ENCODE data around the gene PARL.
"Not testable (repeated sequence)": the region's sequence is repeated elsewhere in the genome, so short reads cannot be mapped to it uniquely, and the experiment has no call there.

The PARL gene

DNA sequence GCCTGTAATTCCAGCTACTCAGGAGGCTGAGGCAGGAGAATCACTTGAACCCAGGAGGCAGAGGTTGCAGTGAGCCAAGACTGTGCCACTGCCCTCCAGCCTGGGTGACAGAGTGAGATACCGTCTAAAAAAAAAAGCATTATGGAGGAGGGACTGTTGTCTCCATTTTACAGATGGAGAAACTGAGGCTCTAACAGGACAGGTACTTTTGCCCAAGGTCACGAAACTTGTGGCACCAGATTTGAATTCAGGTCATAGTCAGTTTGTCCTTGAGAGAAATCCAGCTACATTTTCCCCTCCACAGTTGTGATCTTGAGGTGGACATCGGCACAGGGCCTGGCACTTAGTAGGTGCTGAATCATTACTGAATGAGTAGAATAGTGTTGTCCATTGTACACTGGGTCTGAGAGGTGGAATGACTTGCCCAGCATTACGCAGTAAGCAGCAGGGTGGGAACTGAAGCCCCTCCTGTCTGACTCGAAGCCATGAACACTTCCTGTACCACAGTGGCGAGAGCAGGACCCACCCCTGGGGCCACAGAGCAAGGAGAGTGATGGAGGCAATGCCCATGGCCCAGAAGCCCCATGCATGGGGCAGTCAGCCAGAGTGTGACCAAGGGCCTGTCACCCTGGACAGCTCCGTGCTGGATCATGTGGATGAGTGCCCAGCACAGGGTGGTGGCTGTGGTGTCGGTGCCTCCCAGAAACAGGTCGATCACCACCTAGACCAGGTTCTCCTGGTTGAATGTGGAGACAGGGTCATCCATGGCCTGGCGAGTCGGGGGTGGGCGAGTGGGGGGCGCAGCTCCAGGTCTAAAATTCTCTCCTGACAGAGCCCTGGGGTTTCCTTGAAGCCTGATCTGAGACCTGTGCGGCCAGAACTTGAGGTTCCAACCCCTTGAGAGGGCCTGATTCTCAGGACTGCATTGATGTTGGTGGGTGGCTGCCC is 20.4 kb upstream of the PARL start:
- DNase-seq (ENCODE audit: low read depth), result peak; percentile 9

DNA sequence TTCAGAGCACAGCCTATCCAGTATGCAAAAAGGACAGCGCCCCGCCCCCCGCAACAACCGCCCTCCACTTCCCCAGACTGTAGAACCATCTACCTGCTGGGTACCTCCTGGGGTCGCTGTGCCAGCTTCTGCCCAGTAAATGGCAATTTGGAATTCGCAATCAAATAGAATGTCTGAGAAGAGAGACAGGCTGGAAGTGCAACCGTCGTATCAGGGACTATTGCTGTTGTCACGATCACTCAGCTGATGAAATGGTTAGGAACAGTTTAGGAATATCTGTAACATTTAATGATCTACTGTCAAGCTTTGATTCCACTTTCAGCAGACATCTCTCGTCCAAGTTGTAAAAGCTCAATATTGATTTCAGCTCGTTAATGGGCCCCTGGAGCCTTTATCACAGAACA is 13.3 kb upstream of the PARL start:
- DNase-seq (ENCODE audit: low read depth), result no peak

DNA sequence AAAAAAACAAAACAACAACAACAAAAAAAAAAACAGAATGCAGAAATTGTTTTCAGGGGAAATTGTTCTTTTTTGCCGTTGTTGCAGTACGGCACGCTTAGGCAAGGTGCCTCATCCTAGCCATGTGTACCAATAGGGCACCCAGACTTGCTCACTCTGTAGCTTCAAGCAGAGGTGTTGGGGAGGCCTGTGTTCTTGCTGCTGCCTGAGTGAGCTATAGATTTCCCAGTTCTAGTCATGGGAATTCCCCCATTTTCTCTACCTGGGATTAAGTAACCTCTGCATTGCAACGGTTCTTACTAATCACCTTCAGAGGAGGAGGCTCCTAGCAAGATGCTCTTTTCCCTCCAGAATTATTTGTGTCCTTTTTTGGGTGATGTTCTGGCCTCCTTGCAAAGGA is 12.9 kb upstream of the PARL start:
- DNase-seq (ENCODE audit: low read depth), result no peak

DNA sequence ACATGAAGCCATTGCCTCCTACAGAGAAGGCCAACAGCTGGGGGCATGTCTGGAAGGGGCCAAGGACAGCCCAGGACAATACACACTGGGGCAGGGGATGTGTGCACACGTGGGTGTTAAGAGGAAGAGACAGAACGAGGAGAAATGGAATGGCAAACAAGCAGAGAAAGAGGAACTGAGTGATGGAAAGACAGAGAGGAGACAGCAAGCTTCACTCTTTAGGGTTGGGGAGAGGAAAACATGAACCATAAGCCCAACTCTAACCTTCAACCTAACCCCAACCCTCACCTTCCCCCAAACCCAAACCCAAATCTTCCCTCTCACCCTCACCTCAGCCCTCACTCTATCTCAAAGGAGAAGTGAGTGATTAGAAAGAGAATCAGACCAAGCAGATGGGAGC is 11.9 kb upstream of the PARL start:
- no peak for DNase-seq (ENCODE audit: low read depth)

DNA sequence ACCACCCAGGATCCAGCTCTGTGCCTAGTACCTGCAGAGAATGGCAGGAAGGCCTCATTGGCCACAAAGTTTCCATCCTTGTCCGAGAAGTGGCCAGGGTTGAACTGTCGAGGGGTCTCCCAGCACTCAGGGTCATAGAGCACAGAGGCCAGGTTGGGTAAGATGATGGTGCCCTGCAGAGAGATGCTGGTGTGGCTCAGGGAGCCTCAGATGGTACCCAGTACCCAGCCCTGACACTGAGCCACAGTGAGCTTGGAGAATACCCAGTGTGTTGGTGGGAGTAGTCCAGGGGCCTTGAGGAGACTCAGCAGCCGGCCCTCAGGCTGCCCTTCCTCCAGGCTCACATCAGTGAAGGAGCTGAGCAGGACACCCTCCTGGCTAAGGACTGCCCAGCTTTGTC is 11.5 kb upstream of the PARL start:
- DNase-seq (ENCODE audit: low read depth), result no peak

DNA sequence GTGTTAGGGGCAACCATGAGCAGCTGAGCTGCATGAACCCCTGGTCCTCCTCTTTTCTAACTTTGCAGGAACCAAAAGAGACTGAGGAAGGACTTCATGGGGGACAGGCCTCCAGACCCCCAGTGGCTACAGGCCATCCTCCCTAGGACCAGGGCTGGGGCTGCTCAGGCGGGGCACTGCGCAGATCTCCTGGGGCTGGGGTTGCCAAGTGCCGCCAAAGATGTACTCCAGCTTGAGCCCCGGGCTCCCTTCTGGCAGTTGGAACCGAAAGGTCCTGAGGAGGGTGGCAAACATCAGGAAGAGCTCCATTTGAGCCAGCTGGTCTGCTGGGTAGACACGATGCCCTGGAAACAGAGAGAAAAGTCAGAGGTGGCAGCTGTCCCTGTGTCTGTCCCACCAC is 11.1 kb upstream of the PARL start:
- no peak for DNase-seq (ENCODE audit: low read depth)

DNA sequence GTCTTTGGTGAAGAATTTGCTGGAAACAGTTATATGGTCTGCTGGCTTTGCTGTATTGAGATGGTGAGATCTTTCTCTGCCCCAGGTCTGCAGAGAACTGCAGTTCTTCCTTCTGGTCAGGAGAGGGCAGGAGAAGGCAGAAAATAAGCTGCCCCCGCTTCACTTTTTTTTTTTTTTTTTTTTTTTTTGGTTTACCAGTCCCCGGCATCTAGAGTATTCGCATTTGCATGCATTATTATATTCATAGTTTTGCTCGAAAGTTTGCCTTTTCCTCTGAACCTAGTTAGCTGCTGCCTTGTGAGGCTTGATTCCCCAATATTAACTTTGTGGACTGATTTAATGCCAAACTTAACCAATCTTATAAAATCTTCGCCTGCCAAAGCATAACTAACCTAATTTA is 10.6 kb upstream of the PARL start:
- DNase-seq (ENCODE audit: low read depth), result peak; percentile 72

DNA sequence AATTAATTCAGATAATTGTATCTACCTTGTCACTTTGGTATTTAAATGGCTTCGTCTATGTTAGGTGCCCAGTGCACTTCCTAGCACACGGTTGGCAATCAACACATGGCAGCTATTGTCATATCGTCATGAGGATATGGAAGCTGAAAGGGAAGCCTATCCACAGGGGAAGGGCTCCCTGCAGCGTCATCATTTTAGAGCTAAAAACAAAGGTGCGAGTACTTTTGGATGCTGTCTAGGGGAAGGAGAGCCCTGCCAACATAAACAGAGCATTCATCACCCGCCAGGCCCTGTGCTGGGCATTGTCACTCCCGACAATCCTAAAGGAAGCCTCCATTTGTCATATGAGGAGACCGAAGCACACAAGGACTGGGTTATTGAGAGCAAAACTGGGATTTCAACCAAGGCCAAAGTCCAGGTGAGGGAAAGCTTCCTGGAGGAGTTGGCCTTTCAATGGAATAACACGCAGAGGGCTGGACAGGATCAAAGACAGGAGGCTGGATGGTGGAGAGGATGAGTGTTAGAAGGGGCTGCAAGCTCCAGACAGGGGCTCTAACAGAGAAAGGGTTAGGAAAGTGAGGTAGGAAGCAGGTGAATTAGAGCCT is 8.0 kb upstream of the PARL start:
- no peak for DNase-seq (ENCODE audit: low read depth)

DNA sequence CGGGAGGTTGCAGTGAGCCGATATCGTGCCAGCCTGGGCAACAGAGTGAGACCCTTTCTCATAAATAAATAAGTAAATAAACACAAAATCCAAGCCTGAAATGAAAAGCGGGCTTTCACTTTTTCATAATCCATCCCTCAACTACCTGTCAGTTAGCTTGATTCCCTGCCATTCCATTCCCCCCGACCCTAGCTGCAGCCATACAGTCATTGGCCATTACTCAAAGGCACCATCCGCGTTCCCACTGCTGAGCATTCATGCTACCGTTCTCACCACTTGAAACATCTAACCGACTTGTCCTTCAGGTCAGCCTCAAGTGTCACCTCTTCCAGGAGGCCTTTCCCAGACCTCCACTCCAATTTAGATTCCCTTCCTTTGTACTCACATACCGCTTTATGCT is 1.1 kb upstream of the PARL start:
- DNase-seq (ENCODE audit: low read depth), result no peak

DNA sequence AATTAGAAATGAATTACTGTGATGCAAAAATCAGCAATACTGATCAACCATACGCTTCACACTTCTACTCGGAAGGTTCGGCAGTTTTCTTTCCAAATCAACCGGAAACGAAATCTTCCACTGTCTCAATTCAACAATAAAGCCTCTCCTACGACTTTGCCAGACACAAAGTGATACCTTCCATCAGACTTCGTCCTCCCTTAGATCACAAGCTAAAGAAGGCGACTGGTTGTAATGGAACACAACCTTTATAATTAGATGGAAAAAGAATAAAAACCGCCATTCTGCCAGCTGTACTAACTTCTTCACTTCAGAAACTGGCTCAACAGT is 618 bp downstream of the PARL start:
- no peak for DNase-seq (ENCODE audit: low read depth)

DNA sequence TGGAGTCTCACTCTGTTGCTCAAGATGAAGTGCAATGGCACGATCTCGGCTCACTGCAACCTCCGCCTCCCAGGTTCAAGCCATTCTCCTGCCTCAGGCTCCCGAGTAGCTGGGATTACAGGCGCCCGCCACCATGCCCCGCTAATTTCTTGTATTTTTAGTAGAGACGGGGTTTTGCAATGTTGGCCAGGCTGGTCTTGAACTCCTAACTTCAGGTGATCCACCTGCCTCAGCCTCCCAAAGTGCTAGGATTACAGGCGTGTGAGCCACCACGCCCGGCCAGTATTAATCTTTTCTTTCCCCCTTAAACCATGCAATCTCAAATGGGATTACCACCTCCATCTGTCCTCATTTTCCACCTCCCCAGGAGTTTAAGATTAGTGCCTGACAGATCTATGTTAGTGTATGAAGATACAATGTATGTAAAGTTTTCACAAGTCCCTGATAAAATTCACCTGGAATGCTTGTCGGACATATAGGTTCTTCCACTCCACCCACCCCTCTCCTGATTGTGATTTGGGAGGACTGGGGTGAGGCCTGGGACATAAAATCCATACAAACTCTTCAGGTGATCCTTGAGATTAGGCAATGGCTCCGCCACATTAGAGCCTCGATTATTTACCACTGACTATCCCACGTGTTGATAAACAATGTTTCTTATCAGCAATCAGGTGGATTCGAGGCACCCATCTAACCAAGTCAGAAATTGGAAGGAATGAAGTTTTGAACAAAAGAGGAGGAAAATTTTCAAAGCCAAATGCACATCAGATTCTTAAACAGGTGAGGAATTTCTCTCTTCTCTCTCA is 1.2 kb downstream of the PARL start:
- DNase-seq (ENCODE audit: low read depth), result no peak

DNA sequence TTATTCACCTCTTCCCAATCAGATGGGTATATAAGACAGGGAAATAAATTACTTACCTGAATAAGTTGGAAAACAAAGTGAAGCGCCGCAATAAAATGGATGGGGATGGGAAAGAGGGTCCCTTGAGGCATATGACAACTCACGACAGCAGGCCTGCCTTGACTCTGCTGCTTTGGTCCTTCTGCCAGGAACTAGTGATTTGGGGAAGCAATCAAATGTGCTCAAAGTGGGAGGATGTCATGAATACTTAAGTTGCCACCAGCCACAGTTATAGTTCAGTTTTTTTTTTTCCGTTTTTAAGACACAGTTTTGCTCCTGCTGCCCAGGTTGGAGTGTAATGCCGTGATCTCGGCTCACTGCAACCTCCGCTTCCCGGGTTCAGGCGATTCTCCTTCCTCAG is 4.6 kb downstream of the PARL start:
- no peak for DNase-seq (ENCODE audit: low read depth)

DNA sequence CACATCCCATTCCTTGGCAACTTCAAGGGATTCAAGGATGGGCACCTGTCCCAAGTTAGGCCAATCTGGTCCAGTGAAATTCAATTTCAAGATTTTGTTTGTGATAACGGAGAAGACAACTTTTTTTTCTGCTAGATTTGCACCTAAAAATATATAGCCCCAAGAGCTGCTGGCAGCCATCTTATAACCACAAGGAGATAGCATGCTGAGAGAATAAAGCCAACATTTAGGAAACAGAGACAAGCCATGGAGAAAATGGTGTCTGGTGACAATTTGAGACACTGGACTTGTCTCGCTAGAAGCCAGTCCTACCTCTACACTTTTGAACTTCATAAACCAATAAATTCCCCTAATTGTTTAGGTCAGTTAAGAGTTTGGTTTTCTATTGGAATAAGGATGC is 5.4 kb downstream of the PARL start:
- DNase-seq (ENCODE audit: low read depth), result no peak

DNA sequence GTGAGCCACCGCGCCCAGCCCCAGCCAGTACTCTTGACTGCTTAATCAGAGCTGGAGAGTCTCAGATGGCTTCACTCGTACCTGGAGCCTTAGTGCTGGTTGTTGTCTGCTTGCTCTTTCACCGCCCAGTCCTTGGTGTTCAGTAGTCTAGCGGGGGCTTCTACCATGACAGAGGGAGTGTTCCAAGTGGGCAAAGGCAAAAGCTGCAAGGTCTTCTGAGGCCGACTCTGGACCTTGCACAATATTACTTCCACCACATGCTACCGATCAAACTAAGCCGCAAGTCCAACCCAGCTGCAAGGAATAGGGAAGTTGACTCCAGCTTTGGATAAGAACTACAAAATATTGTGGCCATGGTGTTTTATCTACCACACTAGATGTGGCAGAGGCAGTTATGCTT is 6.6 kb downstream of the PARL start:
- DNase-seq (ENCODE audit: low read depth), result no peak

DNA sequence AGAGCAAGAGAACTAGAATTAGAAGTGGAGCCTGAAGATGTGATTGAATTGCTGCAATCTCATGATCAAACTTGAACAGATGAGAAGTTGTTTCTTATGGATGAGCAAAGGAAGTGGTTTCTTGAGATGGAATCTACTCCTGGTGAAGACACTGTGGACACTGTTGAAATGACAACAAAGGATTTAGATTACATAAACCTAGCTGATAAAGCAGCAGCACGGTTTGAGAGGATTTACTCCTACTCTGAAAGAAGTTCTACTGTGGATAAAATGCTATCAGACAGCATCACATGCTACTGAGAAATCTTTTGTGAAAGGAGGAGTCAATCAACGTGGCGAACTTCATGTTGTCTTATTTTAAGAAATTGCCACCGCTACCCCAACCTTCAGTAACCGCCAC is 7.5 kb downstream of the PARL start:
- DNase-seq (ENCODE audit: low read depth), result not testable (repeated sequence)

DNA sequence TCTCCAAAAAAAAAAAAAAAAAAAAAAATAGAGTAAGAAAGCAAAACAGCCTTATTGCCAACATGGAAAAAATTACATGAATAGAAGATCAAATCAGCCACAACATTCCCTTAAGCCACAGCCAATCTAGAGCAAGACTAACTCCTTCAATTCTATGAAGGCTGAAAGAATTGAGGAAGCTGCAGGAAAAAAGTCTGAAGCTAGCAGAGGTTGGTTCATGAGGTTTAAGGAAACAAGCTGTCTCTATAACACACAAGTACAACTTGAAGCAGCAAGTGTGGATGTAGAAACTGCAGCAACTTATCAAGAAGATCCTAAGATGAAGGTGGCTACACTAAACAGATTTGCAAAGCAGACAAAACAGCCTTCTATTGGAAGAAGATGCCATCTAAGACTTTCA is 9.3 kb downstream of the PARL start:
- no peak for DNase-seq (ENCODE audit: low read depth)

DNA sequence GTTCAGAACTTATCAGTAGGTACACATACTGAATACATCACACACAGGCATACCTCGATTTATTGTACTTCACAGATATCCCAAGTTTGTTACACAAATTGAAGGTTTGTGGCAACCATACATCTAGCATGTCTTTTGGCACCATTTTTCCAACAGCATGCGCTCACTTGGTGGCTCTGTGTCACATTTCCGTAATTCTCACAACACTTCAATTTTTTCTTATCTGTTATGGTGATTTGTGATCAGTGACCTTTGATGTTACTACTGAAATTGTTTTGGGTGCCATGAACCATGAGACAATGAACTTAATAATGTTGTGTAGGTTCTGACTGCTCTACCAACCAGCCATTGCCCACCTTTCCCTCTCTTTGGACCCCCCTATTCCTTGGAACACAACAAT is 10.8 kb downstream of the PARL start:
- no peak for DNase-seq (ENCODE audit: low read depth)

DNA sequence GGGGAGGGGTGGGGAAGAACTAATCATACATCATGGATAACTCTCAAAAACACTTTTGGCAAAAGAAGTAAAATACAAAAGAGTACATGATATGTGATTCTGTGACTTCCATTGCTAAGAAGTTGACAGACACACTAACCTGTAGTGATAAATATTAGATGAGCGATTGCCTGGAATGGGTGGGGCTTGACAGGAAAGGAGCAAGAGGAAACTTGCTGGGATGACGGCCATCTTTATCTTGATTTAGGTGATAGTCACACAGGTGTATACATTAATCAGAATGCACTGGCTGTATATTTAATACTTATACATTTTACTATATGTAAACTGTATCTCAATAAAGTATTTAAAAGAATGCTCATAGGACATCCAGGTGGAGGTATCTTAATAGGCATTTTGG is 13.1 kb downstream of the PARL start:
- DNase-seq (ENCODE audit: low read depth), result no peak

DNA sequence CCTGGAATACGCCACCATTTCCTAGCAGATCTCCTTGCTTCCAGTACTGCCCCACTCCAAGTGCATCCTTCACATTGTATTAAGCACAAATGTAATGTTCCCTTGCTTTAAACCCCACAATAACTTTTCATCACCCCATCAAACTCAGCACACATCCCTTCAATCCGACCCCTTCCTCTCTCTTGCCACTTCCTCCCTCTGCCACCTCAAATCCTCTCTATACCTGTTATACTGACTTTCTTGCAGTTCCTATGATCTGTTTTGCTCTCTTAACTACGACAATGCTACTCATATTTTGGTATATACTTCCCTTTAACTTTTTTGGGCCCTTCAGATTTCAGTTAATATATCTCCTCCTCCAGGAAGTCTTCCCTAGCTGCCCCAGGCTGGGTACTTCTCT is 14.1 kb downstream of the PARL start:
- DNase-seq (ENCODE audit: low read depth), result no peak

DNA sequence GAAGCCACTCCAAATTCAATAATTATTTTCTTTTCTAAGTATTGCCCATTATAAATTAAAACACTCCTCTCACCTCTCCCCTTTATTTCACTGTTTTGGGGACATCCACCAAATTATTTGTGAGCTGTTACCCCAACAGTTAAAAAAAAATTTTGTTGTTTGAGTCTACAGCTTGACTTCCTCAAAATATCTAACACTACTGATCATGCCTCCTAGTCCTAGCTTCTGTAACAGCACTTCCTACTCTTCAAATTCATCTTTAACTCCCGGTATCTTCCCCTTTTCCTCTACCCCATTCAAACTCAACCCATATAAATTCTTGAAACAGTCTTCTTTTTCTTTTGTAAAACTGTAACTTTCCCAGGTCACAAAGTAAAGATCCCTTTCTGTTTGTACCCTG is 15.9 kb downstream of the PARL start:
- no peak for DNase-seq (ENCODE audit: low read depth)

DNA sequence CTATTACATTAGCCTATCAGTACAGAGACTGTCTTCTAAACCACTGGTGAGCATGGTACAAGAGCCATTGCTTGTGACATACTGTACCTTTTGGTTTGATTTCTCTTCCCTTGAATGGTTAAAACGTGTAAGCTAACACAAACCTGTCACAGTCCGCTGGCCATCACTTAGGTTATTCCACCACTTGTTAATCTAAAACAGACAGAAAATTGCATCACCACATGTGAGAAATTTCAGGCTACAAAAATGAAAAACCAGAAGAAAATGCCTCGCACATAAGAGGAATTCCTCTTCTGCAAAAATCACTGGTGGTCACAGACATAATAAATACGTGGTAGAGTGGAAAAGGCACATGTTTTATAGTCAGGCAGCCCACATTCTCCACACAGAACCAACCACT is 22.1 kb downstream of the PARL start:
- no peak for DNase-seq (ENCODE audit: low read depth)

DNA sequence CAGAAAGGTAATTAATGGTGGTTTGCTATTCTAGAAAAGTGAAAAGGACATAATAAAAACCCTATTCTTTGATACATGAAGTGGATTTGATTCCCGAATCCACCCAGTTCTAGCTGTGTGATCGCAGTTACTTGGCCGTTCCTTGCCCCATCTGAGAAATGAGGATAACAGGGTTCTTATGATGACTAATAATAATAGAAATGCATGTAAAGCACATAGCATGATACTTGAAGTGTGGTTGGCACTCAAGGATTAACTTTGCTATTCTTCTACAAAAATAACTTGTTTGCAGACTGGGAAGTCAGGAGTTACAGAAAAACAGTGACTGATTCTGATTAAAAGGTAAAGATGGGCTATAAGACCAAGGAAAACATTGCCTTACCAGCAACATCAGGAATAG is 26.8 kb downstream of the PARL start:
- peak; percentile 13 for DNase-seq (ENCODE audit: low read depth)

All from EH (cell line).